Right lobe of liver (tissue), 4 donors: ENCODE data around the gene PDGFB.

Source experiments
- CTCF ChIP-seq, 4 donors: fragments of 200-600 bp in 3 of 4; fragments of 450-650 bp in 1 of 4; IDR thresholded peaks; one replicate each; pipeline versions ENCODE4 v1.5.1 to v1.8.0; 2016 to 2022; ENCODE audit warnings: antibody characterized with exemption in 4 of 4, mild to moderate bottlenecking in 2 of 4
- POLR2A ChIP-seq: fragments of 450-650 bp; IDR thresholded peaks from one replicate; pipeline ENCODE4 v1.6.1; 2017; ENCODE audit warnings: antibody characterized with exemption, mild to moderate bottlenecking
- donor health status: DM: no; HTN: no; CAD: no.
- donor health status: DM: no; HTN: no; CAD: no.
- donor health status: DM: no; HTN: yes; CAD: no.

GRCh38 chr22:39243439-39244135 is 1.2 kb downstream of the PDGFB start:
- peak; percentile 41 for TF ChIP-seq POLR2A
- no peak for TF ChIP-seq CTCF (IDR thresholded peaks at IDR 0.05)
